T-helper 2 cell (primary cell): Measurements from ENCODE around the gene KRTAP5-3.

Source experiments
- DNase-seq, 5 experiments: peaks; one replicate each; pipeline versions ENCODE4 v3.0.0 to v3.0.0-alpha.2; 2012 to 2022

Gene KRTAP5-3

DNA sequence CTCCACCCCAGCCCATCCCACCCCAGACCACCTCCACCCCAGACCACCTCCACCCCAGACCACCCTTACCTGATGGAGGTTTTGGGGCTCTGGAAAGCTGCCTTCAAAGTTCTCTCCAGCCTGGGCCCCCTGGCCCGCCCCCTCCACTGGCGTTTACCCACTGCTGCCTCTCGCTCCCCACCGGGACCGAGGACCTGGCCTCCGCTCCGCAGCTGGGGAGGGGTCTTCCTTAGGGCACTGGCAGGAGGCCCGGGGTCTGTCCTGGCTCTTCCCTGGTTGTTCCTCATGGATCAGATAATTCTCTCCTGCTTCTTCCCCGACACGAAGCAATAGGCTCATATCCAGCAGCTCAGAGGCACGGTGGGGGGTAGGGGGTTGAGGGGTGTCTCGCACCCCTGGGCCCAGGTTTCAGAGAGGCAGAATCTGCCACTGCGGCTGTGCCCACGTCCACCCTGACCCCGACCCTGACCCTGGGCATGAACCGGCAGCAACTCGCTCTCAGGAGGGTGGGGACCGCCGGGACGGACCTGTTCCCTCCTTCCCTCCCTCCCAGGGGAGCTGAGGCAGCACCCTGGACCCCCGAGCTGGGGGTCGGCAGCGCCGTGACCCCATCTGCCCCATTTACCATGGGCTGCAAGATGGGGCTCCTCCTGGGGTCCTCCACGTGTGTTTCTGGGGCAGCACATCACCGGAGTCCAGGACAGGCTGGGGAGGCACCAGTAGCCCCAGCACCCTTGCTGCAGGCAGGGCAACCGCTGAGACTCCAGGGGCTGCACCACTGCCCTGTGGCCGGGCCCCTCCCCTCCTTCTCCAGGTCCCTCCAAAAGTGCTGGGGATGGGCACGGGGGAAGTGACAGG lies 34.3 kb upstream of the KRTAP5-3 start:
- DNase-seq: no peak

GRCh38 chr11:1641096-1641495 lies 32.8 kb upstream of the KRTAP5-3 start:
- no peak for DNase-seq

- no peak for DNase-seq
These were observed 32.0 kb upstream of the KRTAP5-3 start for GRCh38 chr11:1640076-1640946.

GRCh38 chr11:1639666-1640065 lies 31.4 kb upstream of the KRTAP5-3 start:
- DNase-seq: no peak

GRCh38 chr11:1639102-1639620 lies 30.9 kb upstream of the KRTAP5-3 start:
- DNase-seq: peak in 1 of 5 experiments; percentile 24

DNA sequence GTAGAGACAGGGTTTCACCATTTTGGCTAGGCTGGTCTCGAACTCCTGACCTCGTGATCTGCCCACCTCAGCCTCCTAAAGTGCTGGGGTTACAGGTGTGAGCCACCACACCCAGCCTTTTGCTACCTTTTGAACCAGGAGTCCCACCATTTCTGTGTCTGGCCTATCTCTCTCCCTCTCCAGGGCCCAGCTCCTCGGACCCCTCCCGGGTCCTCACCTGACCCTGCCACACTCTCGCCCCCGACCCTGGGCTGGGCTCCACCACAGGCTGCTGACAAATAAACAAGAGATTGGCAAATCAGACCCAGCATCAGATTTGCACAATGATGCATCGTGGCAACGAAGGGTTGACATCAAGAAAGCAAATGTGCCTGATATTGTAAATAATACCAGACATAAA lies 30.1 kb upstream of the KRTAP5-3 start:
- no peak for DNase-seq

DNA sequence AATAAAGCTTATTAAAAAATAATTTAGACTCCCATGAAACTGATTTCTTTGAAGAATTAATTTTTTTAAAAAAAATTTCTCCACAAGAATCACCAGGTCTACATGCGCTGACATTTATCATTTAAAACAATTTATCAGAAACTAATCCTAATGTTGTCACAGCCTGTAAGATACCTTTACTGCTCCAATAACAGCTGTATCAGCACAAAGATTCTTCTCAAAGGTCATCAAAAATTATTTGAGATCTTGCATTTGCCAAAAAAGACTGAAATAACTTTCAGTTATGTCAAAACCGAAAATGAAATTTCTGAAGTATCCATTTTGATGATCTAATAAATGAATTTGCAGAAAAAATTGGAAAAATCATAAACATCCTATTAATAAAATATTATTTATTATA lies 29.4 kb upstream of the KRTAP5-3 start:
- DNase-seq: no peak

DNA sequence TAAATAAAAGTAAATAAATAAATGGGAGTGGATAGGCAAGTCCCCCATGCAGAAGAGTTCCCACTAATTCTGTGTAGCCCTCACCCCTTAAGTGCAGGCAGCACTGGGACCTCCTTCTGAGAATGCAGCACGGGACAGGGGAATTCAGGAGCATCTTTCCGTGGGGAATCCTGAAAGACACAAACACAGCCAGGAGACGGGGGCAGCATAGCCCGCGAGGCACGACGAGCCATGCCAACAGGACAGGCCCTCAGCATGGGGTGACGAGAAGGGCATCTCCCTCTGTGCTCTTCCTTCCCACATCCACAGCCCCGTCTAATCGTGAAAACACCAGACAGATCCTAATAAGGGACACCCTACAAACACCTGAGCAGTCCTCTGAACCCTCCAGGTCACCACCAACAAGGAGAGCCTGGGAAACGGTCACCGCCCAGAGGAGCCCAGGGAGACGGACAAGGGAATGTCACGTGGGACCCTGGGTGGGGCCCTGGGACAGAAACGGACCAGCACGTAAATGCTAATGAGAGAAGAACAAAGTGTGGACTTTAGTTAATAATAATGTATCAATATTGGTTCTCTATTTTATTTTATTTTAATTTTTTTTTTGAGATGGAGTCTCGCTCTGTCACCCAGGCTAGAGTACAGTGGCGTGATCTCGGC lies 28.2 kb upstream of the KRTAP5-3 start:
- no peak for DNase-seq

DNA sequence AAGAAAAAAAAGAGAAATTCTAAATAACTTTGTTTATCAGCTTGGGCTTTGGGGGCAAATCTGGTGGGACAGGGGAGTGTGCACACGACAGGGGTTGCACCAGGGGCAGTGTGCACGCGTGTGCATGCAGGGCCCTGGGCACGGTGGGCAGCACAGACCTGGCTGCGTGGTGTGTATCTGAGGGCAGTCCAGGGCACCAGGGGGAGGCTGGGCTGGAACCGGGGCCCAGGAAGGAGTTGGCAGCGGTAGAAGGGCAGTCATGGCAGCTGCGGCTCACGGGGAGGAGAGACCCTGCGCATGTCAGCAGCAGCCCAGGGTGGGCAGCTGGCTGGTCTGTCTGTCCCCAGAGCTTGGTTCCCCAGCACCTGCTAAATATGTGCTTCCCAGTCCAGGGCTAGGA lies 25.6 kb upstream of the KRTAP5-3 start:
- DNase-seq: no peak

DNA sequence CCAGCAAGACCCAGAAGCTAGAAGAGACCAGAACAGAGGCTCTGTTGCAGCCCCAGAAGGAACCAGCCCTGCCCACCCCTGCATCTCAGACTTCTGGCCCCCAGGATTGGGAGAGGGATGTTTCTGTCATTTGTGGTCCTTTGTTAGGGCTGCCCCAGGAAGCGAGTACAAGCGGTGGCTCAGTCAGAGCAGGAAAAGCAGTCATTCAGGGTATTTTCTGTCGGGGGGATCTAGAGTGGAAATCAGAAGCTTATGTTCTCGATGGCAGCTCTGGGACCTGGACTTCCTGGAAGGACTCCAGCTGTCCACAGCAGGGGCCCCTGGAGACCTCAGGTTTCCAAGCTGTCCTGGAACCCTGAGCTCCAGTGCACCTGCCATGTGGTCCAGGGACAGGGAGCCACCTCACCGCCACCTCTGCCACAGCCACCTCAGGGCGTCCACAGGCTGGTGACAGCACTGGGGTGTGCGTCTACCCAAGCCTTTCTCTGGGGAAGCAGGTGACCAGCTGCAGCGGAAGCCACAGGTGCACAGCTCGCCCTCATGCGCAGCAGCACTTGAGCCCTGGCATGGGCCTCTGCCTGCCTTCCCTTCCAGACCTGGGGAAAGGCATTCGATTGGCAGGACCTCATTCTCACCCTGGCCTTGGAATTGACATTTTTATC lies 23.9 kb upstream of the KRTAP5-3 start:
- no peak for DNase-seq

- DNase-seq: no peak
These were observed 22.9 kb upstream of the KRTAP5-3 start for GRCh38 chr11:1631066-1631568.

DNA sequence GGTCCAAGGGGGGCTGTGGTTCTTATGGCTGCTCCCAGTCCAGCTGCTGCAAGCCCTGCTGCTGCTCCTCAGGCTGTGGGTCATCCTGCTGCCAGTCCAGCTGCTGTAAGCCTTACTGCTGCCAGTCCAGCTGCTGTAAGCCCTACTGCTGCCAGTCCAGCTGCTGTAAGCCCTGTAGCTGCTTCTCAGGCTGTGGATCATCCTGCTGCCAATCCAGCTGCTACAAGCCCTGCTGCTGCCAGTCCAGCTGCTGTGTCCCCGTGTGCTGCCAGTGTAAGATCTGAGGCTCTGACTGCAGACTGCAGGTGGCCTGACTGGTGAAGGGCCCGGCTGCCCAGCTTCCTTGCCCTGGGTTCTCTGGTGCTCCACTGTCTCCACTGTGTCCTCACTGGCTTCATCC lies 22.0 kb upstream of the KRTAP5-3 start:
- DNase-seq: no peak

DNA sequence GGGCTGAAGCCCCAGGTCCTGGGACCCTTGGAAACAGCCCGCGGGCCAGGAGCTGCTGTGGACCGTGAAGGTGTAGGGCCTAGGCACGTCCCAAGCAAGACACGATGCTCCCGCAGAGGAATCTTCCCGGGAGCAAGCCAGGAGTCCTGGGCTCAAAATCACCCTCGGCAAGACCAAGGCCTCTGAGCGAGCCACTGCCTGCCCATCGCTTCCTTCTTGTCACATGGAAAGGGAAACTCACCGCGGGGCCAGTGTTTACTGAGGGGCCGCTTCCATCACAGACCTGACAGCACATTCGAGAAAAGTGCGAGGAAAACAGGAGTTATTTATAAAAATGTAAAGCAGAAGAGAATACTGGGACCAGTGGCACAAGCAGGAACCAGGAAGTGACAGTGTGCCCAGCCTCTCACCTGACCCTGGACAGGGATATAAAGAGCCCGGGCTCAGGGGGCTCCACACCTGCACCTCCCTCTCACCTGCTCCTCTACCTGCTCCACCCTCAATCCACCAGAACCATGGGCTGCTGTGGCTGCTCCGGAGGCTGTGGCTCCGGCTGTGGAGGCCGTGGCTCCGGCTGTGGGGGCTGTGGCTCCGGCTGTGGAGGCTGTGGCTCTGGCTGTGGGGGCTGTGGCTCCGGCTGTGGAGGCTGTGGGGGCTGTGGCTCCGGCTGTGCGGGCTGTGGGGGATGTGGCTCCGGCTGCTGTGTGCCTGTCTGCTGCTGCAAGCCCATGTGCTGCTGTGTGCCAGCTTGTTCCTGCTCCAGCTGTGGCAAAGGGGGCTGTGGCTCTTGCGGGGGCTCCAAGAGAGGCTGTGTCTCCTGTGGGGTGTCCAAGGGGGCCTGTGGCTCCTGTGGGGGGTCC lies 21.3 kb upstream of the KRTAP5-3 start, which contains the start of gene KRTAP5-5:
Gene KRTAP5-5, plus strand, starts transcription at position 450 of the 860 bp plus-strand sequence. Its CDS starts 66 bp downstream, at position 516.
- DNase-seq: no peak

GRCh38 chr11:1628506-1629325 lies 20.5 kb upstream of the KRTAP5-3 start:
- DNase-seq: peak; percentile 37 to 47 (median 41)

DNA sequence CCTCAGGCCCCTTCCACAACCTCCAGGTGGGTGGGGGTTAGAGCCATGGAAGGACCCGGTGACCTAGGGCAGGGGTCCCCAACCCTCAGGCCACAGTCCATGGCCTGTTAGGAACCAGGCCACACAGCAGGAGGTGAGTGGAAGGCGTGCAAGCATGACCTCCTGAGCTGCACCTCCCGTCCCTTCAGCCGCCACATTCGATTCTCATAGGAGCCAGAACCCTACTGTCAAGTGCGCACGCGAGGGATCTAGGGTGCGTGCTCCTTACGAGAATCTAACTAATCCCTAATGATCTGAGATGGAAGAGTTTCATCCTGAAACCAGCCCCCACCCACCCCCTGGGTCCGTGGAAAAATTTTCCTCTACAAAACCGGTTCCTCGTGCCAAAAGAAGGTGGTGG lies 17.3 kb upstream of the KRTAP5-3 start:
- no peak for DNase-seq

- DNase-seq: no peak
These were observed 16.4 kb upstream of the KRTAP5-3 start for GRCh38 chr11:1624621-1625020.

- no peak for DNase-seq
These were observed 15.5 kb upstream of the KRTAP5-3 start for GRCh38 chr11:1623716-1624115.

DNA sequence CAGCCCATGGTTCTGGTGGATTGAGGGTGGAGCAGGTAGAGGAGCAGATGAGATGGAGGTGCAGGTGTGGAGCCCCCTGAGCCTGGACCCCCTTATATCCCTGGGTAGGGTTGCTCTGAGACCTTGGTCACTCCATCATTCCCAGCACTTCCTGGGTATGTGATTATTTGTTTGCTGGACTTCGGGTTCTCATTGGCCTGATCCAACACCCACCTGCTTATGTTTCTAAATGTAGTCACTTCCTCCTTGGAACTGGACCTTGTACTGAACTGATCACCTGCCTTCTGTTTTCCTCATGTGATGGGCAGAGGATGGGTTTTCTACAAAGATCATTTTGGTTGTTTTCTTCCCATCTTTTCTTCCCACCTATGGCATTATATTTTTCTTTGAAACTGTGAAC lies 13.8 kb upstream of the KRTAP5-3 start, which contains the start of gene KRTAP5-4:
Gene KRTAP5-4, minus strand, starts transcription at position 53 of the 400 bp plus-strand sequence. Its CDS starts 45 bp downstream, at position 8.
- no peak for DNase-seq

GRCh38 chr11:1619449-1619848 lies 11.2 kb upstream of the KRTAP5-3 start:
- peak in 2 of 5 experiments; percentile 13 to 37 for DNase-seq

- DNase-seq: no peak
These were observed 10.0 kb upstream of the KRTAP5-3 start for GRCh38 chr11:1618231-1618630.
